Stimulated activated CD4-positive, alpha-beta T cell treated with anti-CD3 and anti-CD28 coated beads, Interleukin-1b, Interleukin-23, amount 100 ng/mL, for 1 hour (primary cell): ENCODE data around the gene LANCL2.
"Not testable (repeated sequence)": the region's sequence is repeated elsewhere in the genome, so short reads cannot be mapped to it uniquely, and the experiment has no call there.

ENCODE experiments used
- DNase-seq, 2 donors: peaks; one replicate each; pipeline ENCODE4 v3.0.0-alpha.2; 2020; ENCODE audit warnings: low read depth in 2 of 2

The LANCL2 gene

DNA sequence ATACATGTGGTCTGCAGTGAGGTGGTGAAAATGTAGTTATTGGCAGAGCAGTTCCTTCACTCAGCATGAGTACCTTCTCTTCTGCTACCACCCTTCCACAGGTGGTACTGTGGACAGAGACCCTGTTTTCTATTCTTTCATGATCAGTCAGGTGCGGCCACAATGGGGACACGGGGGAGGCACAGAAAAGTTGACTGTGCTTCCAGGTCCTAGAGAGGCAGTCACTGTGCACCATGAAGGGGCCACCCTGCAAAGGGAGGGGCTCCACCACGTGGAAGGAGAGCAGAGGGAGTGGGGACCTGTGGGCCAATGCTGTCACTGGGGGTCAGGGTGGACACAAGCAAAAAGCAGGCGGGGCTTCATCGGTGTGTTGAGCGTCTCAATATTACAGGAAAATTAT is 3.6 kb upstream of the LANCL2 start:
- no peak for DNase-seq

DNA sequence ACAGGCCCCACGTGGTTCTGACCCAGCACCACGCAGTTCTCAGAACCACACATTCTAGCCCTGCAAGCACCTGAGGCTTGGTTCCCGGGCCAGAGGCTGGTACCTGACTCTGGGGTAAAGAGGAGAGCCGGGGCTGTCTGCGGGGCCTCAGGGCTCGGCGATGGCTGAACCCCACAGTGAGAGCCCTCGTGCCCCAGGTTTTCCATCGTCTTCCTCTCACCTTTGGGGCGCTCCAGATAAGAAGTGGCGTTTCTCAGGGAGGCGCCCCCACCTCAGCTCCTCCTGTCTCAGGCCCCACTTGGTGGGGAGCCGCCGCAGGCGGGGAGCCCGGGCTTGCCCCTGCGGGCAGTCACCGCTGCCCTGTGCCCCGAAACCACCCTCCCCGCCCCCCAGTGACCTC is 2.2 kb upstream of the LANCL2 start:
- no peak for DNase-seq

DNA sequence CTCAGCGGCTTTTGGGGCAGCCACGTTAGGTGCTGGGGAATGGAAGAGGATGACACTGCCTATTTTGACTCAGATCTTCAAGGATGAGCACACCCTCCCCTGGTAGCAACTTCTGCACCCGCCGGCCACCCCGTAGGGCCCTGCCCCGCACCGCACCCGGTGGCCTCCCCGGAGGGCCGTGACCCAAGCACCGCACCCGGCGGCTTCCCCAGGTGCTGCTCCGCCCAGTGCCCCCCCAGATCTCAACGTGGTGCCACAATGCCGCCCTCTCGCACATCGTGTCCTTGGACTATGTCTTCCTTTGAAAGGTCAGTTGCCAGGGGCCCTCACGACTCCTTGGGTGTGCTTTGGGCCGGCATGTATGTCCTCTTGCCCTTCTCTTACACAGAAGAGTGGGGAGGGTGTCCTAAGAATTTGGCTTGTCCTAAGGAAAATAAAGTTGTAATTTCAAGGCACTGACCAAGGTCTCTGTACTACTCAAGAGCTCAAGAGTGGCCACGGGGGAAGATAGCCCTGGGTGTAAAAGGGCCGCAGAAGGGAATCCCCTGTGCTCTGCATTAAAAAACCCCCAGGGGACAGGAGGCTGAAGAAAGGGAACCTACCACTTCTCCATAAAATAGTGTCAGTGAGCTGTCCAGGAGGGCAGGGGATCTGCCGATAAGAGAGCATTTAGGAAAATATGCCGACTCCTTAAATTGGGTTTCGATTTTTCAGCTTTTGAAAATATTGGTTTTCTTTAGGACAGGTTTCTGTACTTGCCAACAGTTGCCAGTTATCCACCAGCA is 1.6 kb upstream of the LANCL2 start:
- DNase-seq, result no peak

DNA sequence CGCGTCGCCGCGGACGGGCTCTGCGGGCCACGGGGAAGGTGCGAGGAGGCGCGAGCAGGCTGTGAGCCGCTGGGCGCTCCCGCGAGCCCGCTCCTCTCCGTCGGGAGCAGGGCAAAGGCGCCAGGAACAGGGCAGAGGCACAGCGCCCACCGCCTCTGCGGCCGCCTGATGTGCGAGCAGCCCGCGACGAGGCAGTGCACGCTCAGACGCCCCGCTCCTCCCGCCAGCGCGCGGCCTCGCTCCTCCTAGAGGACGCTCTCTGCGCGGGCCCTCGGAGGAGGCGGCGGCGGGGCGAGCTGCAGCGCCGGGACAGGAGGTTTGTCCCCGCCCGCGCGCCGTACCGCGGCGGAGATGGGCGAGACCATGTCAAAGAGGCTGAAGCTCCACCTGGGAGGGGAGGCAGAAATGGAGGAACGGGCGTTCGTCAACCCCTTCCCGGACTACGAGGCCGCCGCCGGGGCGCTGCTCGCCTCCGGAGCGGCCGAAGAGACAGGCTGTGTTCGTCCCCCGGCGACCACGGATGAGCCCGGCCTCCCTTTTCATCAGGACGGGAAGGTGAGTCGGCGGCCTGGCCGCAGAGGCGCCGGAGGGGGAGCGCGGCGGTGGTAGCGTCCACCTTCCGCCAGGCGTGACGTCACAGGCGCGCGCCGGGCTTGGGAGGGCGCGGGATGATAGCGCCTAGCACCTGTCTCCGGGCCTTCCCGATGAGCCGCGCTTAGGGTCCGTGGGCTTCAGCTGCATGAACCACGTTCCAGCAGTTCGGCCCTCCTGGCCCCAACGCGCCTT is 731 bp downstream of the LANCL2 start:
- DNase-seq, result peak; percentile 82 to 85

DNA sequence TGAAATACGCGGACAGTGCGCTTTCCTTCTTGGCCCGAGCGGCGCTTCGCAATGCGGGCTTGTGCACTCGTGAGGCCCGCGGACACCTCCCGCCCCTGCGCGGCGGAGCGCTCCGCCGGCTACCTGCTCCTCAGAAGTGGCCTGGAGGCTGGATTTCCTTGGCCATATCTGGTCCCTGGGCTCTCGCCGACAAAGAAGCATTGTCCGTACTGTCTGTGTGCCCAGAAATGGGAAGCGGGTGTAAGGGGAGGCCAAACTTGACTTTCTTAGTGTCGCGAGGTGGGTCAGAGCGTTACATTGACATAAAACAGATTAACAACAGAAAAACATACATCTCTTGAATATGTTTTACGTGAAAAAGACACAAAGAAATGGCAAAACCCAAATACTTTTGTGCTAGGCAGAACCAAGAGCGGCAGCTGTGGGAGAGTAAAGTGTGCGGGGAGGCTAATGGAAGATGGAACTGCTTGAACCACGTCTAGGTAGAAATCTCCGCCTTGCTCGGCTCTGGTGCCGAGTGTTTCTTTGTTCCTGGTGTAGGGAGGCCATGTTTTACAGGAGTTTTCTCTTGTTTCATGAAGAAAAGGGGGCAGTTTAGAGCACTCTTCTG is 1.4 kb downstream of the LANCL2 start:
- no peak for DNase-seq

DNA sequence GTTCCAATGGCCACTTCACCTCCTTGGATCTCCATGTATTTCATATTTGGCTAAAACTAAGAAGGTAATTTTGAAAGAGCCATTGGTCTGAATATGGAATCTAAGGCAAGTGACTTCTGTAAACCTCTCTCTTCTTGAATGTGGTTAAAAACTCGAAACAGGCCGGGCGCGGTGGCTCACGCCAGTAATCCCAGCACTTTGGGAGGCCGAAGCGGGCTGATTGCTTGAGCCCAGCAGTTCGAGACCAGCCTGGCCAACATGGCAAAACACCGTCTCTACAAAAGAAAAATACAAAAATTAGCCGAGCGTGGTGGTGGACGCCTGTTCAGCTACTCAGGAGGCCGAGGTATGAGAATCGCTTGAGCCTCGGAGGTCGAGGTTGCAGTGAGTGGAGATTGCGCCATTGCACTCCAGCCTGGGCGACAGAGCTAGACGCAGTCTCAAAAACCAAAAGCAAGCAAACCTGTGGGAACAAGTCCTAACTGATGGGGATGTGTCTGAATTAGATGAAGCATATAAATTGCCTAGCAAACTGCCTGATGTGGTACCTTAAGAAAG is 2.2 kb downstream of the LANCL2 start:
- DNase-seq, result no peak

DNA sequence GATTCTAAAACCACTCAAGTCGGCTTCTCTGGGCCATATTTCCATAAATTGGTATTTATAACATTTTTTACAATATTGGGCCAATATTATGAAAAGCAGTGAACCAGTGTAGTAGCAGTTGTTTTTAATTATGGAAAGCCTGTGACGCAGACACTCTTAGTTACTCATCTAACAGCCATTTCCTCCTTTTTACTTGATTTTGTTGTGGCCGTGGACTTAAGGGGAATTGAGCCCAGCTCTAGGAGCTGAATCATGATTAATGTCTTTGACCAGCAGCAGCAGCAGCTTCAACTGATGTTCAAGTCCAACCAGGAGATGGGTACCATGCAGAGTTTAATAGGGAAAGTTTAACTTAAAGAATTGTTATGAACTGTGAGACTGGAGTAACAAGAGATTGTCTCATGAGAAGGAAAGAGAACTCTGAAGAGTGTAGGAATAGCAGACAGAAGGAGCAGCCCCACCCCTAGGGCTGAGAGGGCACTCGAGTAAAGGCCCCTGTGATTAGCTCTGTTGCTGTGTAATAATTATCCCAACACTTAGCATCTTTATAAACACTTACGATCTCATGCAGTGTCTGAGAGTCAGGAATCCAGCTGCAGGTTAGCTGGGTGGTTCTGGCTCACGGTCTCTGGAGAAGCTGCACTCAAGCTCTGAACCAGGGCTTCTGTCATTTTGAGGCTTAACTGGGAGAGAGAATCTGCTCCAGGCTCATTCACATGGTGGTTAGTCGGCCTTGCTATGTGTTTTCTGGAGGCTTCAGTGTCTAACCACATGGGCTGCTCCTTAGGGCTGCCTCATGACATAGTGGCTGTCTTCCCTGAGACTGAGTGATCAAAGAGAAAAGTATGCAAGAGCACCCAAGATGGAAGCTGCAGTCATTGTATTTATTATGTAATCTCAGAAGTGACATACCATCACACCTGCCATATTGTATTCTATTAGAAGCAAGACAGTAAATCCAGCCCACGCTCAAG is 4.6 kb downstream of the LANCL2 start:
- no peak for DNase-seq

DNA sequence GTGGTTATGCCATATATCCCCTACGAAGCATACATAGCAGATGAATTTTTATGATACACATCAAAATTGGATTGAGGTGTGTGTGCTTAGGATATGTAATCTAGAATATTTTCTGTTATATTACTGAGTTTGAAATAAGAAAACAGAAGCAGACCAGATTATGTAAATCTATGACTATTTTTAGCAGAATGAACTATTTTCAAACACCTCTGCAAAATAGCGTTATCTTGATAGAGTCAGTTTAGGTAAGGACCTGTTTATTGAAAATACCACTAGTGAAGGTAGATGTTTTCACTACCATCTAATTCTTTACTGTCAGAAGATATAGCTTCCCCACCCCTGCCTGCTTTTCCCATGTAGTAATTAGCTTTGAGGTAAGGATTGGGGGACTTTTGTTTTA is 9.1 kb downstream of the LANCL2 start:
- no peak for DNase-seq

DNA sequence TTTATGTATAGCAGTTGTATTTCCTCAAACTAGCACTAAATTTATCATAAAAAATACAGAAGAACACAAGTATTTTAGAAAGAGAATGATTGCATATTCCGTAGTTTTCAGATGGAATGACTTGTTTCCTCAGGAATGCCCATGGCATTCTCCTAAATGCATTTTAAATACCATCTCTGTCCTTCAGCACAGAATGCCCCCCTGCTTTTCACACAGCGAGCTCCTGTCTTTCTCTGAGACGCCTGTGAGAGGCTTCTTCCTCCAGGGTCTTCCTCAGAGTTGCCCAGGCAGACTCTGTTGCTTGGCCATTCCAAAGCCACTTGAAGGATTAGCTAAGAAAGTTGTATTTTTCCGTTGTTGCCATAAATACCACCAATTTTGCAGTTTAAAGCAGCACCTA is 10.1 kb downstream of the LANCL2 start:
- no peak for DNase-seq

DNA sequence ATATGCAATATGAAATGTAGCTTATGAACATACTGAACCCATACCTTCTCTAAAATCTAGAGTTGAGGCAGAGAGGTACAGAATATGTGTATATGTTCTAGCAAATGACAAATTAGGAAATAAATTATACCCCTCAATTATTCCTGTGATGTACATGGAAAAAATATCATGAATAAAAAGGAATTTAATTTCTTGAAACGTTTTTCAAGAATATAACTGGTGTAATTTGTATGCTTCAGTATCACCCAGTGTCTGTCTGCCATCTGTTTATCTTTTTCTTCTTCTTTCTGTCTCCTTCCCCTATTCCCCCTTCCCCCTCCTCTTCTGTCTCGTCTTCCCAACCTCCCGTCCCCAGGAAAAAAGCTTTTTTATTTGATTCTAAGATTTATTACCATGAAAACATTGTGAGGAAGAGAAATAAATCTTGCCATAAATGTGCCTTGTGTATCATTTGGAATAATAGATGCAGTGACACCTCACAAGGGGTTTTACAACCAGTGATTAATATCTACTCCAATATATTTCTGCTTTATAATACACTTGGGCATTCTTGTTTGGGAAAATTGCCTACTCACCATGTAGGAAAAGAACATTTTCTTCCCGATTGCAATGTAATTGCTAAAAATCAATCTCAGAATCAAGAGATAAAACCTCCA is 12.2 kb downstream of the LANCL2 start:
- no peak for DNase-seq

DNA sequence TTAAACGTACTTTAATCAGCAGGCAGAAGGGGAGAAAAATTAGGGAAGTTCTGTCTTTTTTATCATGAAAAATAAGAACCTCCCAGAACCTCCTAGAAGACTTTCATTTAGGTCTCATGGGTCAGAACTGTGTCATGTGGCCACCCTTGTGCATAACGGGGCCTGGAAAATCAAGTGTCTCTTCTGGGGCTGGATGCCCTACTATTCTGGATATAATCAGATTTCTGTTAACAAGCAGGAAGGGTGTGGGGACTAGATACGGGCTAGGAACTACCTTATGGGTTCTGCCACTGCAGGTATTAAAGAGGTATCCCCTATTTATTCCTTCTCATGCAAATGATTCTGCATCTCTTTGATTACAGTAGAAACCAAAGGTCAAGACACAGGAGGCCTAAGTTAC is 14.1 kb downstream of the LANCL2 start:
- DNase-seq, result no peak

DNA sequence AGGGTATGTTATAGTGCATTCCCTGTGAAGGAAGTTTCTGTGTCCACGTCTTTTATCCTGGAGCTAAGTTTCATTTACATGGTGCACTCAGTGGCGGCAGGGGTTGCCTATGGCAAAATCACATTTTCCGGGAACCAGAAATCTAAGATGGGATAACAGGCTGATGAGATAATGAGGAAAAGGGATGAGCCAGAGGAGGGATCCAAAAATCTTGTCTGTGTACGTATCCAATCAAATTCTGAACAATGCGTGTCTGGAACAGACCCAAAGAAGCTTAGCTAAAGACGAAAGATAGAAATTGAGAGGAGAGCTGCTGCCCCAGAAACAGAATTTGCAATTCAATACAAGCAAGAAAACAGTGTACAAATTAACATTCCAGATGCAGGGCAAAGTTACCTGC is 16.1 kb downstream of the LANCL2 start:
- no peak for DNase-seq

DNA sequence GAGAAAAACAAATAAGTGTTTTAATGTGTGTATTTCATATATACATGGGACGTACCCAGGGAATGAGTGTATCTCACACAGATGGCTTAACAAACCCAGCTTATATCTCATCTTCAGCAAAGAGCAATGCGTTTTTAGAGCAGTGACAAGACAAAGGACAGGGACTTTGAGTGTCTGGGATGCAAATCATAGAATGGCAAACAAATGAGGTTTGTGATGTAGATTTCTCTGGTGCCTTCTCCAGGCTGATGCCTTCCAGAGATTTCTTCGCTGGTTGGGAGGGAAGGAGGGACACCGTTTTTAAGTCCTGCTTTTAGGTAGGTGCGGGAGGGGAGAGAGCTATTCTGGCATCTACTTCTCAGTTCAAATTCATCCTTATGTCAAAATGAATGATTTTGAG is 16.6 kb downstream of the LANCL2 start:
- DNase-seq, result no peak

DNA sequence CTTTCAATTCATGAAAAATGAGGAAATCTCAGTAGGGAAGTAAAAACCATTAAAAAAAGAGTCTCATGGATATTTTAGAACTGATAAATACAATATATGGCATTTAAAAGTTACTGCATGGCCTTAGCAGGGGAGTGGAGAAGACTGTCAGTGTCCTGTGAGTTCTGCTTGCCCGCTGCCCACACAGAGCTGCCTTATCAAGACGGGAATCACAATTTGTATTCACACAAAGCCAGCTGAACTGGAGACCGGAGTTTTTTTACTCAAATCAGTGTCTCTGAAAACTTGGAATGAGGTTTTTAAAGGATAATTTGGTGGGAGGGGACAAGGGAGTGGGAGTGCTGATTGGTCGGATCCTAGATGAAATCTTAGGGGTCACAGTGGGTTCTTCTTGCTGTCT is 17.1 kb downstream of the LANCL2 start:
- no peak for DNase-seq

DNA sequence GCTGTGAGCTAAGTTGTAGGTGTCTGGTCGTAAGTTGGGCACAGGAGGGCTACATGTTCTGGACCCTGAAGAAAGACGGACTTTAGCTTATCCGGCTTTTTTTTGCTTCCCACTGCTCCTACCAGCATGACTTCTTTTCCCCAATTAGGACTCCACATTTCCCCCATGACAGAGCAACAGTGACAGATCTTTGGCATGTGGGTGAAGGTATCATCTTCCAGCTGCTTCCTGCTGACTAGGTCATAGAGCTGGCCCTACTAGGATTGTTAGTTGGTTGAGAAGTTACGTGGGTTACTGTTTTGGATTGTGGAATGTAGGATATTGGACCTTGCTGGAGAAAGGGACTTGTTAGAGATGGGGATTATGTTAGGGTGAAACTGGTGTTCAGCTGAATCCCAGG is 21.4 kb downstream of the LANCL2 start:
- no peak for DNase-seq

DNA sequence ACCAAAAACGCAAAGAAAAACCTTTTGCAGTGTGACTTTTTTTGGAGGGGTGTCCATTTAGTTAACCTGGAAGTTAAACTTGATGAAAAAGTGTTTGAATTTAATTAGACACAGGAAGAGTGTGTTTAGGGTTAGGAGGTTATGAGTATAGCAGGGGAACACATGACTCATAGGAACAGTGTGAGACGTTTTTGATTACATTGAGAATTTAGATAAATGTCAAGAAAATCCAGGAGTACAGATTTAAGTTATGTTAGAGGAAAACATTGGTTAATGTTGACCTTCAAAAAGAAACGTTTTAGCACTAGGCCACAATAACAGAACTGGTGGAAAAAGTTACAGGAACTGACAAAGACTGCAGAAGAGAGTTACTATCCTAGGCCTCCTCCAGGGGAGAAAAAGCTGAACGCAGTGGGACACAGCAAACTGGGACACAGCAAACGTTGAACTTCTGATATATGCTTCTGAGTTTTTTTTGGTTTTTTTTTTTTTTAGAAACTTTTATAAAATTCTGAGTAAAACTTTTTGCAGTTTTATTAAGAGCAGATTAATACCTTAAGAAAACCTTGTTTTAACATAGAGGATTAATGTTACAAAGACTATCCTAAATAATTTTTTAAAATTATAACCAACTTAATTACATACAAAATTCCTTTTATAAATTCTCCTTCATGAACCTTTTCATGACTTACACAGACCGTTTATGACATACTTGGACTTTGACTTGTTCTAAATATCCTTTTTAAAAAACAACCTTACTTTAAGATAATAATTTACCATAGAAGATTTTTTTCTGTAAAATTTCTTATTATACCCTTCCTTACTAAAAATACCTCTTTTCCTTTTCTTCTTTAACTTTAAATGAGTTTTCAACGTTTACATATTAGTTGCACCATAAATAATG is 22.2 kb downstream of the LANCL2 start:
- no peak for DNase-seq

DNA sequence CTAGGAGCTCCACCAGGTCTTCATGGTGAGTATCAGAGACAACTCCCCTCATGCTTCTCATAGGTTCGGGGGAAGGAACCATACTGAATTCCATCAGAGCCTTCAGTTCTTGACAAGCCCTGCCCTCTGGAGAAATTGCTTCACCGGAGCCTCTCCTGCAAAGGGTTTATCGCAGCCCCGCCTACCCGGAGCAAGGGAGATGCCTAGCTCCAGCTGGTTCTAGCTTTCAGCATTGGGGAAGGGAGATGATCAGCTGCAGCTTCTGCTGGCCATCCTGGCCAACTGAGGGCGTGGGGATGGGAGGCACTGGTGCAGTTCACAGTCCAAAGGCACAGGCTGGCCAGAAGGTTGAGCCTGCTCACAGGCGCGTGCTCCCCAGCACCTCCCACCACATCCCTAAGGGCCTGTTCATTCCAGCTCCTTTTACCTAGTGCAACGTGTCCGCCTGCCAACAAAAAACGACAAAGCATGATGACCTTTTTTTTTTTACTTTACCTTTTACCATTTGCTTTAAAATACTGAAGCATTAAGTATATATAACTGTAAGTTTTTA is 31.2 kb downstream of the LANCL2 start:
- DNase-seq, result no peak

DNA sequence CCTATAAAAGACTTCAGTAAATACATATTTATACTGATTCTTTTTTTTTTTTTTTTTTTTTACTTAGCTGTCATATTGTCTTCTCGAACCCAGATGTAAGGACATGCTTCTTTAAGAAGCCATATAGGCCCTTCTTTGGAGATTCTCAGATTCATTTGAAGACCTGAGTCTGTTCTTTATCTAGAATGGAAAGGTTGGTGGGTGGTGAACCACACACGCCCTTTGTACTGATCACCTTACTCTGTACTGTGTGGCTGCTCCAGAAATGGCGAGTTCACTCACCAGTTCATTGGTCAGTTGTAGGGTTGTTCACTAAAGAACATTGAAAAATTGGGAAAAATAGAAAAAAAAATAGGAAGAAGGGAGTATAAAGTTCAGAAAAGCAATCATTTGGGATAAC is 32.5 kb downstream of the LANCL2 start:
- no peak for DNase-seq

DNA sequence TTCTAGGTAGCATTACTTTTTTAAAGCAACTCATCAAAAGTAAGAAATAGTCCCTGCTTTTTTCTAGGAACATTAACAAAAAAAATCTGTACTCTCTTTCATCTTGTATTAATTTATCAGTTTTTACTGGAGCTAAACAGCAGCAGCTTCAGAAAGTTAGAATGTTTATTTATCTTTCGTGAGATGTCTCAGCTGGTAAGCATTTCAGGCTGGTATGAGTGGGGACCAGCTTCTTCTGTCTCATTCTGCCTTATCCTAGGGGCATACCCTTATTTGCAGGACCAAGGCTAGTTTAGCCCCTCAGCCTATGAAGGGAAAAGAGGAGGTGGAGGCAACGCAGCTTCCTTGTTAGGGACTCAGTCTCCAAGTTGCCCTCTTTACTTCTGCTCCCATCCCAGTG is 35.1 kb downstream of the LANCL2 start:
- no peak for DNase-seq

DNA sequence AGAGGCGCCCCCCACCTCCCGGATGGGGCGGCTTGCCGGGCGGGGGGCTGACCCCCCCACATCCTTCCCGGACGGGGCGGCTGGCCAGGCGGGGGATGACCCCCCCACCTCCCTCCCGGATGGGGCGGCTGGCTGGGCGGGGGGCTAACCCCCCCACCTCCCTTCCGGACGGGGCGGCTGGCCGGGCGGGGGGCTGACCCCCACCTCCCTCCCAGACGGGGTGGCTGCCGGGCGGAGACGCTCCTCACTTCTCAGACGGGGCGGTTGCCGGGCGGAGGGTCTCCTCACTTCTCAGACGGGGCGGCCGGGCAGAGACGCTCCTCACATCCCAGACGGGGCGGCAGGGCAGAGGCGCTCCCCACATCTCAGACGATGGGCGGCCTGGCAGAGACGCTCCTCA is 37.4 kb downstream of the LANCL2 start:
- not testable (repeated sequence) for DNase-seq
